Choroid plexus epithelial cell (primary cell): Measurements from ENCODE around the gene ATXN2.
A peak's percentile ranks its signal among the peaks of the same experiment; 100 is the strongest.

ENCODE experiments used
- DNase-seq: peaks from one replicate; pipeline ENCODE4 v3.0.0-alpha.2; 2010; ENCODE audit warnings: low read depth
- H3K4me3 ChIP-seq: 2 replicates; pipeline ENCODE4 v1.5.1; 2011; ENCODE audit warnings: low read depth, mild to moderate bottlenecking, control low read depth, low read length, moderate library complexity
- TF ChIP-seq, protein P1 (sequence below): conservative IDR thresholded peaks from 2 replicates; pipeline ENCODE4 v1.5.1; 2011; ENCODE audit warnings: low read depth, mild to moderate bottlenecking, control low read depth, inconsistent platforms, low read length, moderate library complexity

The ATXN2 gene

DNA sequence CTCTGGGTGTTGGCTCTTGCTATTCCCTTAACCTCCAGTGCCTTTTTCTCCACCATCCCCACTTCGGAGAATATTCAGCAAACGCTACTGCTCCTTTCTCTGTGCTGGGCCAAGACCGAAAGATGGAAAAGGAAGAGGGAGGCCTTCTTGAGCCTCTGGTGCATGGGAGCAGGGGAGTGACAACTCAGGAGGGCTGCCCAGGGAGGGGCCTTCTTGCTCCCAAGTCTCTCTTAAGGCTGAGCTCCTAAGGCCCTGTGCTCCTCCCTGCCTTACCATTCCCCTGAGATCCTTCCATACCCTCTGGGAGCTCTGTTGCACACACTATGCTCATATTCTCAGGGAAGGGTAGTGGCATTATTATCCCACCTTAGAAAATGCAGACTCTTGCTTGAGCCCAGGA lies 158.5 kb downstream of the ATXN2 start:
- DNase-seq = no peak
- H3K4me3 ChIP-seq = no peak overlapping the region
- TF ChIP-seq, protein P1, sequence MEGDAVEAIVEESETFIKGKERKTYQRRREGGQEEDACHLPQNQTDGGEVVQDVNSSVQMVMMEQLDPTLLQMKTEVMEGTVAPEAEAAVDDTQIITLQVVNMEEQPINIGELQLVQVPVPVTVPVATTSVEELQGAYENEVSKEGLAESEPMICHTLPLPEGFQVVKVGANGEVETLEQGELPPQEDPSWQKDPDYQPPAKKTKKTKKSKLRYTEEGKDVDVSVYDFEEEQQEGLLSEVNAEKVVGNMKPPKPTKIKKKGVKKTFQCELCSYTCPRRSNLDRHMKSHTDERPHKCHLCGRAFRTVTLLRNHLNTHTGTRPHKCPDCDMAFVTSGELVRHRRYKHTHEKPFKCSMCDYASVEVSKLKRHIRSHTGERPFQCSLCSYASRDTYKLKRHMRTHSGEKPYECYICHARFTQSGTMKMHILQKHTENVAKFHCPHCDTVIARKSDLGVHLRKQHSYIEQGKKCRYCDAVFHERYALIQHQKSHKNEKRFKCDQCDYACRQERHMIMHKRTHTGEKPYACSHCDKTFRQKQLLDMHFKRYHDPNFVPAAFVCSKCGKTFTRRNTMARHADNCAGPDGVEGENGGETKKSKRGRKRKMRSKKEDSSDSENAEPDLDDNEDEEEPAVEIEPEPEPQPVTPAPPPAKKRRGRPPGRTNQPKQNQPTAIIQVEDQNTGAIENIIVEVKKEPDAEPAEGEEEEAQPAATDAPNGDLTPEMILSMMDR = no peak

DNA sequence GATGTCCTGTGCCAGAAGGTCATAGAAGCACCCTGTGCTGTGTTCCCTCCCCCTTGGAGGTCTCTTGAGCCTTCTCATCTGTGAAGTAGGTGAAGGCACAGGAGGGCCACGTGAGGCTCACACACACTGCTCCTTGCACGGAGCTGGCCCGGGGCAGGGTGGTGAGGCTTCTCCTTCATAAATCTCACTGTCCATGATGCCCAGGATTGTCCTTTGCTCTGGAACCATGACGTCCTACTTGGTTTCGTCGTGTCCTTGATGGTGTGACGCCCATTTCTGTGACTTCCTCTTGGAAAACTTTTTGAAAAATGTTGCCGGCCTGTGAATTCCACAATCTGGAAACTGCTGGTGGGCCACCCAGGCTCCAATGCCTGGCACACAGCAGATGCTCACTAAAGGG lies 159.0 kb downstream of the ATXN2 start:
- no peak overlapping the region for H3K4me3 ChIP-seq
- DNase-seq = no peak

DNA sequence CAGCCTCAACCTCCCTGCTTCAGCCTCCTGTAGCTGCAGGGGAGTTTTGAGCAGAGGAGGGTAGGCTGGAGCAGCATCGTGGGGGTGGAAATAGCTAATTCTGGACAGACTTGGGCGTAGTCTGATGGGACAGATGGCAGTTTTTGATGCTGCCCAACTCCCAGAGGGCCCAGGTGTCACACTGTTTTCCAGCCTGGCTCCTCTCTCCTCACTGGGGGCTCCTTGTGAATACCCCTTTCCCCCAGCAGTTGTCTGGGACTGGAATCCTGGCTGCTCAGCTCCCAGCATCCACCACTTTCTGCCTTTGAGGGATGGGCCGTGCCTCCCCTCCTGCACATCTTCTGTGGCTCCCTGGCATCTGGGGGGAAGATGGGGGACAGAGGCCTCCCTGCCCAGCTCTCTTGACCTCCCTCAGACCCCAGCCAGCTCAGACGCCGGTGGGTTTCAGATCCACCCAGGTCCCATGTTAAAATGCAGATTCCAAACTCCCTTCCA lies 159.4 kb downstream of the ATXN2 start:
- DNase-seq = no peak
- TF ChIP-seq, protein P1 = no peak
- H3K4me3 ChIP-seq = no peak overlapping the region

More for the DNA sequence above, 159.0 kb downstream of the ATXN2 start:
- TF ChIP-seq, protein P1 = no peak

DNA sequence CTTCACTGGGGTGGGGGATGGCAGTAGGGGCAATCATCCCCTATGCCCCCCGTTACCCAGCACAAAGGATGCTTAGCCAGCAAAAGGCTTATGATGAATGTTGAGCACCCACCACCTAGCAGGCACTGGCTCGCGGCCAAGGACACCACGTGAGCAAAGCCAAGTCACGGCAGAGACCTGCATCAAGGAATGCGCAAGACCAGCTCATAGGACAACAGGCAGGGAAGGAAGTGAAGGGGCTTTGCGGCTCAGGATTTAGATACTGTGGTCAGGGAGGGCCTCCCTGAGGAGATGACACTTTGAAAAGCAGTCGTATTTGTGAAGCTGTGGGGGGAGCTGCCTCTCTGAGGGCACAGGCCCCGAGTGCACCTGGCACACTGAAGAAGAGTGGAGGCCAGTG lies 160.6 kb downstream of the ATXN2 start:
- H3K4me3 ChIP-seq = no peak overlapping the region
- DNase-seq = peak; percentile 67
- TF ChIP-seq, protein P1 = no peak

DNA sequence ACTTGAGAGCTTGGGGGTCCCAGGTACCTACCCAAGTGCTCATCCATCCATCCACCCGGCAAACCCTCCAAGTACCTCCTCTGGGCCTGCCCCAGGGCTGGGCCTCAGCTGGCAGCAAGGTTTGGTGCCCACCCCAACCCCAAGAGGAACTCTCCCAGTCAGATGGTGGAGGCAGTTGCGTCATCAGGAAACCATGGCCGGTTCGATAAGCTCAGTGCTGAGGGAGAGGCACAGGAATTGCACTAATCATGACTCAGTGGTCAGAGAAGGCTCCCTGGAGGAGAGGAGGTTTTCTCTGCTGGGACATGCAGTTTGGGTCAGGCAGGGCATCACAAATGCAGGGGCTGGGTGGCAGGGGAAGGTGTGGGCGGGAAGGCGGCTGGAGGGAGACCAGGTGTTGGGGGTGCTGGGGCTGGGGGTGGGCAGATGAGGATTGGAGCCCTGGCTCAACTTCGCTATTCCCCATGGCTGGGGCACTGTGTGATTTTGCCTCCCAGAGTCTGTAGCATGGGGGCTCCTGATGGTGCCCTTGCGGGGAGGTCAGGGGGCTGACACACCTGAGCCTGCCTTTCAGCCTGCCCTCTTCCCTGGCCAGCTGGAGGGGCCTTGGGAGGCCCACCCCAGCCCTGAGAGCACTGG lies 161.2 kb downstream of the ATXN2 start:
- DNase-seq = peak; percentile 84
- no peak overlapping the region for H3K4me3 ChIP-seq
- TF ChIP-seq, protein P1 = no peak

DNA sequence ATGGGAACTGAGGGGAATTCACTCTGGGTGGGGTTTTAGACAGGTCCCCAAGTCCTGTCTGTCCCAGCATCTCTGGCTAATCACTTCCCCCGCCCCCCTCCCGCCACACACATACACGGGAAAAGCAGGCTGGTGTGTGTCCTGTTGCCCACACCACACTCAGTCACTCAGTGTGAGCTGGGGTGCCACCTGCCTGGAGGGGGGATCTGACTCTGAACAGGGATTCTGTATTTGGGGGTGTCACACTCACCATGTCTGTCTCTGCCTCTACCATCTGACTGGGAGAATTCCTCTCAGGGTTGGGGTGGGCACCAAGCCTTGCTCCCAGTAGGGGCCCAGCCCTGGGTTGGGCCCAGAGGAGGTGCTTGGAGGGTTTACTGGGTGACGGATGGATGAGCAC lies 162.3 kb downstream of the ATXN2 start:
- TF ChIP-seq, protein P1 = no peak
- H3K4me3 ChIP-seq = no peak overlapping the region
- DNase-seq = no peak

DNA sequence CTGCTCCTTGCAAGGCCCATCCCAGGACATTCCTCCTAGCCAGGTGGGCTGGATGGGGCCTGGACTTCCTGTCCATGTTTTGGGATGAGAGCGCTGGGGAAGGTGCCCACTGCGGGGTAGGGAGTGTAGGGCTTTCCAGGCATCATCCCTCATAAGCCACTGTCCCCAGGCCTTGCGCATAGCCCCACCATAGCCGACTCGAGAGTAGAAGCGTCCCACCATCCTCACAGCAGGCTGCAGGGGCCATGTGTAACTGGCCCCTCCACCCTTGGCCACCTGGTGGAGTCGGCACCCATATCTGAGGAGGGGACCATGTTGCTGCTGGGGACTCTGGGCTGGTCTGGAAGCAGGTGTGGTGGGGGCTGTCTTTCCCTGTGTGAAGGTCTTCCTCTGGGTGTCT lies 162.8 kb downstream of the ATXN2 start:
- TF ChIP-seq, protein P1 = no peak
- no peak overlapping the region for H3K4me3 ChIP-seq
- DNase-seq = no peak
